T-cell (primary cell): ENCODE data around the gene FXYD6. TPM values are rescaled to one million over a fixed set of nuclear protein-coding genes. Genes with fewer than 3 reads are reported as not detected.
A peak's percentile ranks its signal among the peaks of the same experiment; 100 is the strongest.

Experiments used
- ATAC-seq, 4 experiments: fragments of 200-7000 bp in 3 of 4; fragments of 150-1000 bp in 1 of 4; cut with Tn5 transposase; replicated peaks in 1 of 4; 1 replicate in 3 of 4; 2 replicates in 1 of 4; pipeline ENCODE4 v1.10.0; 2021; ENCODE audit warnings: moderate library complexity in 3 of 4, mild to moderate bottlenecking in 2 of 4, moderate number of reproducible peaks in 1 of 4
- CTCF ChIA-PET, 2 donors: fragments of 300-600 bp; sonication (Branson Sonifier 250); formaldehyde crosslinking; loops; one replicate each; lab custom pipeline; 2022; ENCODE audit warnings: antibody characterized with exemption in 2 of 2; lab: Charles Lee
- POLR2A ChIA-PET, 2 donors: fragments of 300-600 bp; sonication (Branson Sonifier 250); formaldehyde crosslinking; loops; one replicate each; lab custom pipeline; 2022; ENCODE audit warnings: antibody characterized with exemption in 2 of 2; lab: Charles Lee
- DNase-seq, 35 experiments: peaks; one replicate each; pipeline versions ENCODE4 v3.0.0 to v3.0.0-alpha.2; 2013 to 2023
- H3K27ac ChIP-seq: one replicate; pipeline ENCODE4 v1.5.1; 2013; ENCODE audit warnings: low read length
- H3K27me3 ChIP-seq, 2 experiments: replicated peaks in 1 of 2; 1 replicate in 1 of 2; 2 replicates in 1 of 2; pipeline versions ENCODE4 v1.6.1 to v1.7.0; 2013; ENCODE audit warnings: low read length in 1 of 2, mixed read lengths in 1 of 2; ENCODE audit not compliant: control insufficient read depth in 2 of 2, insufficient read depth in 2 of 2; ENCODE audit errors: extremely low read depth in 1 of 2
- H3K36me3 ChIP-seq, 2 donors: 1 replicate in 1 of 2; 2 replicates in 1 of 2; pipeline versions ENCODE4 v1.6.1 to v1.7.0; 2013; ENCODE audit warnings: low read length in 1 of 2; ENCODE audit not compliant: control insufficient read depth in 2 of 2, insufficient read depth in 1 of 2; ENCODE audit errors: extremely low read depth in 1 of 2
- H3K4me1 ChIP-seq, 2 experiments: 1 replicate in 1 of 2; 2 replicates in 1 of 2; pipeline versions ENCODE4 v1.6.1 to v1.7.0; 2013; ENCODE audit warnings: low read length in 2 of 2, mixed read lengths in 1 of 2; ENCODE audit not compliant: insufficient read depth in 2 of 2, control insufficient read depth in 1 of 2; ENCODE audit errors: extremely low read depth in 1 of 2
- H3K4me3 ChIP-seq, 2 donors: 1 replicate in 1 of 2; 2 replicates in 1 of 2; pipeline versions ENCODE4 v1.5.1 to v1.7.0; 2013; ENCODE audit warnings: mild to moderate bottlenecking in 2 of 2, low read length in 1 of 2, moderate library complexity in 1 of 2; ENCODE audit not compliant: control insufficient read depth in 1 of 2; ENCODE audit errors: extremely low read depth in 1 of 2
- H3K9me3 ChIP-seq: 2 replicates; pipeline ENCODE4 v1.7.0; 2013
- H3K27ac Mint-ChIP-seq, 2 donors: one replicate each; pipeline ENCODE4 v1.8.0; 2020 to 2021; ENCODE audit warnings: mild to moderate bottlenecking in 2 of 2, mixed read lengths in 2 of 2
- H3K27me3 Mint-ChIP-seq, 2 donors: one replicate each; pipeline ENCODE4 v1.8.0; 2021 to 2022; ENCODE audit warnings: mixed read lengths in 2 of 2
- H3K36me3 Mint-ChIP-seq: one replicate; pipeline ENCODE4 v1.8.0; 2021; ENCODE audit warnings: mixed read lengths
- H3K4me1 Mint-ChIP-seq, 3 donors: one replicate each; pipeline ENCODE4 v1.8.0; 2020 to 2022; ENCODE audit warnings: mixed read lengths in 3 of 3, mild to moderate bottlenecking in 1 of 3
- H3K4me3 Mint-ChIP-seq, 3 donors: one replicate each; pipeline ENCODE4 v1.8.0; 2020 to 2022; ENCODE audit warnings: mild to moderate bottlenecking in 3 of 3, mixed read lengths in 3 of 3, moderate library complexity in 3 of 3
- H3K9me3 Mint-ChIP-seq, 3 donors: one replicate each; pipeline ENCODE4 v1.8.0; 2020 to 2022; ENCODE audit warnings: mixed read lengths in 3 of 3
- WGBS: methylation state at CpG from one replicate; pipeline ENCODE4 v1.1.5; 2013; ENCODE audit warnings: missing lambda C conversion rate; ENCODE audit not compliant: insufficient coverage; 5-methylcytosine and 5-hydroxymethylcytosine counted together
- total RNA-seq, 35 experiments: library from RNA in 6 of 35; stranded (reverse) in 6 of 35; fragments of 120-200 nt in 1 of 35; gene quantifications; one replicate each; pipeline versions ENCODE4 v1.2.1 to v1.2.4 and lab custom pipeline; 2013 to 2026

Gene FXYD6
- total RNA-seq, 5 donors from 2014 or later (not counting 1 experiment from before 2014, with no cell fraction given): 0.38 to 0.73 (median 0.53) TPM; not detected in 2

GRCh38 chr11:117833401-117833891 is 43.0 kb downstream of the FXYD6 start:
- 96% methylated on average over 6 of the region's 7 CpGs for WGBS
- Histone ChIP-seq H3K4me3 (no peak overlapping the region), H3K4me1 (peaks cover 2 to 44% of the 10 kb centered on the region in 2 experiments), H3K27ac (no peak overlapping the region), H3K27me3 (peaks cover 0 to 30% of the 10 kb centered on the region in 2 experiments), H3K9me3 (no peaks in the 10 kb centered on the region), H3K36me3 (no peaks in the 10 kb centered on the region)
- H3K27me3 Mint-ChIP-seq: peaks cover 0 to 4% of the 10 kb centered on the region in 2 donors
- H3K36me3 Mint-ChIP-seq: no peaks in the 10 kb centered on the region
- H3K27ac Mint-ChIP-seq: no peak overlapping the region
- CTCF ChIA-PET: interaction anchor here in 1 of 2 donors (0.9 kb wide), 1 partner anchor 16 kb away, joined by 3 read pairs; no protein-coding TSS in a partner anchor
- DNase-seq (no peak), ATAC-seq (no peak)
- POLR2A ChIA-PET: no interaction called here
- no peak overlapping the region for H3K4me3 Mint-ChIP-seq
- H3K4me1 Mint-ChIP-seq: peaks cover 18 to 35% (median 30%) of the 10 kb centered on the region in 3 donors
- no peaks in the 10 kb centered on the region for H3K9me3 Mint-ChIP-seq

GRCh38 chr11:117832511-117832910 is 43.9 kb downstream of the FXYD6 start:
- H3K4me1 ChIP-seq: peaks cover 6 to 44% of the 10 kb centered on the region in 2 experiments
- WGBS: 94% methylated on average over 8 of the region's 8 CpGs
- peaks cover 0 to 22% of the 10 kb centered on the region in 2 experiments for H3K27me3 ChIP-seq
- POLR2A ChIA-PET: interaction anchor here in 1 of 2 donors (0.5 kb wide), 1 partner anchor 222 kb away, joined by 5 read pairs; no protein-coding TSS in a partner anchor
- no peak for ATAC-seq
- Mint-ChIP-seq H3K4me3 (no peak overlapping the region), H3K4me1 (peaks cover 26 to 41% (median 39%) of the 10 kb centered on the region in 3 donors), H3K27ac (no peak overlapping the region), H3K27me3 (peaks cover 0 to 4% of the 10 kb centered on the region in 2 donors), H3K36me3 (no peaks in the 10 kb centered on the region), H3K9me3 (no peaks in the 10 kb centered on the region)
- no peaks in the 10 kb centered on the region for H3K9me3 ChIP-seq
- no peak overlapping the region for H3K27ac ChIP-seq
- CTCF ChIA-PET: no interaction called here
- no peak overlapping the region for H3K4me3 ChIP-seq
- no peak for DNase-seq
- no peaks in the 10 kb centered on the region for H3K36me3 ChIP-seq

- Mint-ChIP-seq H3K4me3 (no peak overlapping the region), H3K36me3 (no peaks in the 10 kb centered on the region), H3K27ac (no peak overlapping the region), H3K27me3 (peaks cover 0 to 4% of the 10 kb centered on the region in 2 donors), H3K4me1 (peaks cover 33 to 45% (median 43%) of the 10 kb centered on the region in 3 donors), H3K9me3 (no peaks in the 10 kb centered on the region)
- Histone ChIP-seq H3K27ac (no peak overlapping the region), H3K4me1 (peaks cover 7 to 41% of the 10 kb centered on the region in 2 experiments), H3K36me3 (no peaks in the 10 kb centered on the region), H3K9me3 (no peaks in the 10 kb centered on the region), H3K4me3 (no peak overlapping the region), H3K27me3 (peaks cover 0 to 15% of the 10 kb centered on the region in 2 experiments)
- DNase-seq: no peak
- no peak for ATAC-seq
- WGBS: 94% methylated on average over 2 of the region's 7 CpGs
- ChIA-PET POLR2A (no interaction called here), CTCF (interaction anchor here in 1 of 2 donors (1.3 kb wide), 1 partner anchor 25 kb away, joined by 3 read pairs; no protein-coding TSS in a partner anchor)
These were observed 44.6 kb downstream of the FXYD6 start for GRCh38 chr11:117831661-117832415.

- ChIA-PET POLR2A (no interaction called here), CTCF (interaction anchor here in 1 of 2 donors (0.7 to 1.3 kb wide), 2 partner anchors 24 to 223 kb away, joined by 3 read pairs; no protein-coding TSS in a partner anchor)
- H3K4me1 ChIP-seq: peaks cover 7 to 41% of the 10 kb centered on the region in 2 experiments
- ATAC-seq (peak in 1 of 4 experiments; percentile 41), DNase-seq (peak in 1 of 35 experiments; percentile 36)
- H3K27me3 ChIP-seq: peaks cover 0 to 12% of the 10 kb centered on the region in 2 experiments
- Mint-ChIP-seq H3K36me3 (no peaks in the 10 kb centered on the region), H3K27ac (peak overlapping the region; percentile 44 to 79), H3K9me3 (no peaks in the 10 kb centered on the region), H3K4me1 (peaks cover 35 to 56% (median 49%) of the 10 kb centered on the region in 3 donors), H3K4me3 (peak overlapping the region in 2 of 3 donors; percentile 22 to 57), H3K27me3 (no peaks in the 10 kb centered on the region)
- H3K27ac ChIP-seq: no peak overlapping the region
- H3K4me3 ChIP-seq: no peak overlapping the region
- H3K9me3 ChIP-seq: no peaks in the 10 kb centered on the region
- 45% methylated on average over 4 of the region's 6 CpGs for WGBS
- H3K36me3 ChIP-seq: no peaks in the 10 kb centered on the region
These were observed 45.6 kb downstream of the FXYD6 start for GRCh38 chr11:117830674-117831351.

- no peaks in the 10 kb centered on the region for H3K27me3 Mint-ChIP-seq
- H3K9me3 ChIP-seq: no peaks in the 10 kb centered on the region
- H3K9me3 Mint-ChIP-seq: no peaks in the 10 kb centered on the region
- ChIA-PET POLR2A (no interaction called here), CTCF (no interaction called here)
- no peaks in the 10 kb centered on the region for H3K36me3 Mint-ChIP-seq
- DNase-seq (no peak), ATAC-seq (no peak)
- H3K4me3 ChIP-seq: no peak overlapping the region
- H3K27ac Mint-ChIP-seq: peak overlapping the region; percentile 44 to 79
- peaks cover 7 to 41% of the 10 kb centered on the region in 2 experiments for H3K4me1 ChIP-seq
- H3K4me1 Mint-ChIP-seq: peaks cover 41 to 62% (median 55%) of the 10 kb centered on the region in 3 donors
- H3K27ac ChIP-seq: no peak overlapping the region
- 91% methylated on average over 10 of the region's 14 CpGs for WGBS
- H3K4me3 Mint-ChIP-seq: peak overlapping the region in 1 of 3 donors; percentile 57
- no peaks in the 10 kb centered on the region for H3K36me3 ChIP-seq
- peaks cover 0 to 12% of the 10 kb centered on the region in 2 experiments for H3K27me3 ChIP-seq
These were observed 46.4 kb downstream of the FXYD6 start for GRCh38 chr11:117830072-117830471.

- H3K27me3 ChIP-seq: peaks cover 0 to 12% of the 10 kb centered on the region in 2 experiments
- Mint-ChIP-seq H3K4me3 (no peak overlapping the region), H3K36me3 (no peaks in the 10 kb centered on the region), H3K27ac (peak overlapping the region in 1 of 2 donors; percentile 80), H3K4me1 (peaks cover 49 to 69% (median 63%) of the 10 kb centered on the region in 3 donors), H3K27me3 (no peaks in the 10 kb centered on the region), H3K9me3 (no peaks in the 10 kb centered on the region)
- H3K27ac ChIP-seq: peak overlapping the region; percentile 72
- no peaks in the 10 kb centered on the region for H3K36me3 ChIP-seq
- ATAC-seq: no peak
- WGBS: 40% methylated on average over 2 of the region's 7 CpGs
- peaks cover 7 to 44% of the 10 kb centered on the region in 2 experiments for H3K4me1 ChIP-seq
- no peak overlapping the region for H3K4me3 ChIP-seq
- POLR2A ChIA-PET: no interaction called here
- CTCF ChIA-PET: interaction anchor here in 1 of 2 donors (0.6 kb wide), 1 partner anchor 225 kb away, joined by 5 read pairs; no protein-coding TSS in a partner anchor
- no peak for DNase-seq
- no peaks in the 10 kb centered on the region for H3K9me3 ChIP-seq
These were observed 47.1 kb downstream of the FXYD6 start for GRCh38 chr11:117829369-117829725.
